Endothelial cell of umbilical vein (primary cell): ENCODE results near the gene MXD4. TPM values are rescaled to one million over a fixed set of nuclear protein-coding genes. Genes with fewer than 3 reads are reported as not detected.

Source experiments
- BruUV-seq: library from RNA; stranded (reverse); fragments of 400-500 nt; replicated peaks from 2 replicates; lab custom pipeline; 2021; lab: Mats Ljungman, UMichigan
- CTCF ChIA-PET: fragments of 300-600, 350-600 bp; sonication (Branson Sonifier 250); formaldehyde crosslinking; loops from one replicate; lab custom pipeline; 2021; ENCODE audit warnings: antibody characterized with exemption, inconsistent platforms; lab: Charles Lee
- POLR2A ChIA-PET: fragments of 300-600, 350-600 bp; sonication (Branson Sonifier 250); formaldehyde crosslinking; loops from one replicate; lab custom pipeline; 2021; ENCODE audit warnings: antibody characterized with exemption, inconsistent platforms; lab: Charles Lee
- DNase-seq: peaks from one replicate; pipeline ENCODE4 v3.0.0-alpha.2; 2011; ENCODE audit warnings: low read depth, low spot score
- FAIRE-seq: peaks from 2 replicates; lab custom pipeline; 2011; peaks lifted over from hg19 to GRCh38; lab: Jason Lieb, UNC
- H2AFZ ChIP-seq: 2 replicates; pipeline ENCODE4 v1.6.0; 2012; ENCODE audit warnings: low read depth, low read length, control low read depth, inconsistent platforms
- H3K27ac ChIP-seq: 2 replicates; pipeline ENCODE4 v1.5.1; 2011; ENCODE audit warnings: low read depth, mild to moderate bottlenecking, control low read depth, low read length, moderate library complexity; ENCODE audit not compliant: insufficient read depth
- H3K27me3 ChIP-seq, 2 experiments: 2 replicates each; pipeline versions ENCODE4 v1.6.0 to v1.6.1; 2011; ENCODE audit warnings: low read length in 2 of 2, mixed read lengths in 1 of 2; ENCODE audit not compliant: control insufficient read depth in 2 of 2, insufficient read depth in 2 of 2
- H3K36me3 ChIP-seq, 2 experiments: 2 replicates in 1 of 2; 3 replicates in 1 of 2; pipeline ENCODE4 v1.5.1; 2011; ENCODE audit warnings: low read length in 2 of 2, mild to moderate bottlenecking in 1 of 2, moderate library complexity in 1 of 2; ENCODE audit not compliant: control insufficient read depth in 2 of 2, insufficient read depth in 2 of 2; ENCODE audit errors: extremely low read depth in 1 of 2
- H3K4me1 ChIP-seq: 3 replicates; pipeline ENCODE4 v1.5.1; 2011; ENCODE audit warnings: mild to moderate bottlenecking, low read length; ENCODE audit not compliant: control insufficient read depth, insufficient read depth; ENCODE audit errors: extremely low read depth
- H3K4me2 ChIP-seq: 2 replicates; pipeline ENCODE4 v1.6.1; 2011; ENCODE audit warnings: low read length, control low read depth, mixed read lengths; ENCODE audit not compliant: insufficient read depth
- H3K4me3 ChIP-seq, 3 experiments: fragments of 200-600 bp in 1 of 3; sonication (generic), shearing (Covaris generic) in 1 of 3; replicated peaks in 1 of 3; 2 replicates each; pipeline ENCODE4 v1.5.1; 2011 to 2016; ENCODE audit warnings: control low read depth in 3 of 3, low read length in 3 of 3, mild to moderate bottlenecking in 2 of 3, inconsistent platforms in 1 of 3, low read depth in 1 of 3, moderate library complexity in 1 of 3; ENCODE audit not compliant: insufficient read depth in 1 of 3
- H3K79me2 ChIP-seq: 2 replicates; pipeline ENCODE4 v1.6.0; 2012; ENCODE audit warnings: low read length, inconsistent platforms; ENCODE audit not compliant: control insufficient read depth, insufficient read depth
- H3K9ac ChIP-seq: replicated peaks from 2 replicates; pipeline ENCODE3; 2011; ENCODE audit warnings: low read length, control low read depth; ENCODE audit not compliant: insufficient read depth; ENCODE audit errors: extremely low read depth
- H3K9me1 ChIP-seq: replicated peaks from 3 replicates; pipeline ENCODE4 v1.6.0; 2011; ENCODE audit warnings: mild to moderate bottlenecking, low read length; ENCODE audit not compliant: control insufficient read depth, insufficient read depth; ENCODE audit errors: extremely low read depth
- H3K9me3 ChIP-seq: replicated peaks from 2 replicates; pipeline ENCODE4 v1.5.1; 2012; ENCODE audit warnings: low read length, inconsistent platforms; ENCODE audit not compliant: control insufficient read depth, insufficient read depth
- H4K20me1 ChIP-seq: replicated peaks from 2 replicates; pipeline ENCODE3; 2011; ENCODE audit warnings: mild to moderate bottlenecking, low read length; ENCODE audit not compliant: control insufficient read depth, insufficient read depth; ENCODE audit errors: extremely low read depth
- EZH2 ChIP-seq: IDR thresholded peaks from 2 replicates; pipeline ENCODE4 v1.6.1; 2012; ENCODE audit warnings: borderline replicate concordance, low read depth, mild to moderate bottlenecking, moderate library complexity, low read length, inconsistent platforms; ENCODE audit not compliant: severe bottlenecking
- FOS ChIP-seq: IDR thresholded peaks from 2 replicates; pipeline ENCODE4 v1.6.1; 2011; ENCODE audit warnings: mild to moderate bottlenecking, low read length, moderate library complexity, borderline replicate concordance; ENCODE audit not compliant: insufficient read depth
- GATA2 ChIP-seq: IDR thresholded peaks from 2 replicates; pipeline ENCODE4 v1.7.0; 2011; ENCODE audit warnings: low read depth, mild to moderate bottlenecking, moderate library complexity, mixed read lengths, low read length; ENCODE audit not compliant: insufficient read length, insufficient read depth
- JUN ChIP-seq: IDR thresholded peaks from 2 replicates; pipeline ENCODE4 v1.6.1; 2011; ENCODE audit warnings: borderline replicate concordance, low read depth; ENCODE audit not compliant: insufficient read length, insufficient read depth
- MYC ChIP-seq: IDR thresholded peaks from one replicate; pipeline ENCODE4 v1.6.1; 2011; ENCODE audit warnings: mild to moderate bottlenecking, low read depth, low read length
- POLR2A ChIP-seq: IDR thresholded peaks from 2 replicates; pipeline ENCODE4 v1.6.1; 2012; ENCODE audit warnings: low read depth, mild to moderate bottlenecking, control low read depth, low read length
- POLR2AphosphoS5 ChIP-seq: IDR thresholded peaks from 2 replicates; pipeline ENCODE4 v1.6.1; 2012; ENCODE audit warnings: low read depth, mild to moderate bottlenecking, control low read depth, low read length, moderate library complexity; ENCODE audit not compliant: insufficient read depth
- dilution Hi-C: fragments of 300-500 bp; cut with MboI; formaldehyde crosslinking; loops from one replicate; pipeline ENCODE4 v1.15.0; 2019; ENCODE audit warnings: low sequenced_read_pairs; ENCODE audit not compliant: extremely low pct_ligation_motif_present
- intact Hi-C: fragments of 100-400 bp; cut with micrococcal nuclease; formaldehyde crosslinking; loops from one replicate; pipeline ENCODE4 v1.10.0; 2022
- polyA plus RNA-seq, 4 experiments: library from polyadenylated mRNA; depleted of rRNA in 3 of 4; stranded (reverse) in 3 of 4; unstranded in 1 of 4; fragments of >200 nt; gene quantifications; 2 replicates each; pipeline versions ENCODE4 v1.2.1 to v1.2.3, GENCODE V29; 2011 to 2012; ENCODE audit warnings: missing spikeins in 1 of 4
- total RNA-seq: library from RNA; stranded (reverse); gene quantifications from 2 replicates; pipeline ENCODE4 v1.2.3, GENCODE V29; 2021
- TF ChIP-seq, protein P1 (sequence below), 2 donors: IDR thresholded peaks; 1 replicate in 1 of 2; 2 replicates in 1 of 2; pipeline ENCODE4 v1.5.1; 2011; ENCODE audit warnings: low read length in 2 of 2, mild to moderate bottlenecking in 2 of 2, moderate library complexity in 2 of 2, control low read depth in 1 of 2, inconsistent platforms in 1 of 2, low read depth in 1 of 2; ENCODE audit not compliant: insufficient read depth in 1 of 2; ENCODE audit errors: extremely low read depth in 1 of 2
- TF ChIP-seq, protein P2 (sequence below): IDR thresholded peaks from 2 replicates; pipeline ENCODE4 v1.6.1; 2011; ENCODE audit not compliant: insufficient read depth, insufficient read length

MXD4 gene
- total and polyA plus RNA-seq, 2 donors (not counting 3 experiments of a cell fraction or from before 2014, with no cell fraction given): 62.7 to 74.1 TPM

GRCh38 chr4:2287594-2287915 lies 25.6 kb upstream of the MXD4 start:
- Histone ChIP-seq H3K27ac (no peak overlapping the region), H2AFZ (no peak overlapping the region), H3K9ac (no peak overlapping the region), H3K79me2 (no peaks in the 10 kb centered on the region), H4K20me1 (no peaks in the 10 kb centered on the region), H3K27me3 (no peaks in the 10 kb centered on the region), H3K4me1 (peaks cover 13% of the 10 kb centered on the region), H3K4me3 (no peak overlapping the region), H3K9me3 (no peaks in the 10 kb centered on the region), H3K36me3 (no peaks in the 10 kb centered on the region), H3K4me2 (no peak overlapping the region), H3K9me1 (no peaks in the 10 kb centered on the region)
- CTCF ChIA-PET: no interaction called here
- no peak for FAIRE-seq
- no peak for DNase-seq
- TF ChIP-seq JUN (no peak), FOS (no peak), POLR2AphosphoS5 (no peak), GATA2 (no peak), EZH2 (no peak), MYC (no peak), POLR2A (no peak)
- TF ChIP-seq, protein P1, sequence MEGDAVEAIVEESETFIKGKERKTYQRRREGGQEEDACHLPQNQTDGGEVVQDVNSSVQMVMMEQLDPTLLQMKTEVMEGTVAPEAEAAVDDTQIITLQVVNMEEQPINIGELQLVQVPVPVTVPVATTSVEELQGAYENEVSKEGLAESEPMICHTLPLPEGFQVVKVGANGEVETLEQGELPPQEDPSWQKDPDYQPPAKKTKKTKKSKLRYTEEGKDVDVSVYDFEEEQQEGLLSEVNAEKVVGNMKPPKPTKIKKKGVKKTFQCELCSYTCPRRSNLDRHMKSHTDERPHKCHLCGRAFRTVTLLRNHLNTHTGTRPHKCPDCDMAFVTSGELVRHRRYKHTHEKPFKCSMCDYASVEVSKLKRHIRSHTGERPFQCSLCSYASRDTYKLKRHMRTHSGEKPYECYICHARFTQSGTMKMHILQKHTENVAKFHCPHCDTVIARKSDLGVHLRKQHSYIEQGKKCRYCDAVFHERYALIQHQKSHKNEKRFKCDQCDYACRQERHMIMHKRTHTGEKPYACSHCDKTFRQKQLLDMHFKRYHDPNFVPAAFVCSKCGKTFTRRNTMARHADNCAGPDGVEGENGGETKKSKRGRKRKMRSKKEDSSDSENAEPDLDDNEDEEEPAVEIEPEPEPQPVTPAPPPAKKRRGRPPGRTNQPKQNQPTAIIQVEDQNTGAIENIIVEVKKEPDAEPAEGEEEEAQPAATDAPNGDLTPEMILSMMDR (IDR thresholded peaks at IDR 0.05; ENCODE audit: extremely low read depth in 1 of 2, insufficient read depth in 1 of 2, low read depth in 1 of 2, low read length in 2 of 2): no peak
- TF ChIP-seq, protein P2, sequence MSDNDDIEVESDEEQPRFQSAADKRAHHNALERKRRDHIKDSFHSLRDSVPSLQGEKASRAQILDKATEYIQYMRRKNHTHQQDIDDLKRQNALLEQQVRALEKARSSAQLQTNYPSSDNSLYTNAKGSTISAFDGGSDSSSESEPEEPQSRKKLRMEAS: no peak
- POLR2A ChIA-PET: no interaction called here
- dilution Hi-C loops (no loop called here), intact Hi-C loops (no loop called here)
- no TSS peak for BruUV-seq
